DOHH2 (cell line): Measurements from ENCODE around the gene SHMT2.

Experiments used
- H3F3A ChIP-seq: fragments of 200-600 bp; sonication (generic), shearing (Covaris generic); 2 replicates; pipeline ENCODE4 v1.6.0; 2016; ENCODE audit warnings: antibody characterized with exemption, mild to moderate bottlenecking; ENCODE audit not compliant: control insufficient read depth, insufficient read depth
- H3K27ac ChIP-seq: fragments of 200-600 bp; sonication (generic); 2 replicates; pipeline ENCODE4 v1.5.1; 2014; ENCODE audit warnings: low read depth, mild to moderate bottlenecking, low read length, moderate library complexity
- H3K27me3 ChIP-seq: fragments of 200-600 bp; sonication (generic); 2 replicates; pipeline ENCODE4 v1.6.1; 2014; ENCODE audit warnings: mild to moderate bottlenecking, low read length, mixed read lengths; ENCODE audit not compliant: control insufficient read depth
- H3K36me3 ChIP-seq: fragments of 200-600 bp; sonication (generic); 2 replicates; pipeline ENCODE4 v1.6.1; 2014; ENCODE audit warnings: mild to moderate bottlenecking, low read length, moderate library complexity, mixed read lengths; ENCODE audit not compliant: control insufficient read depth
- H3K4me1 ChIP-seq: fragments of 200-600 bp; sonication (generic); 2 replicates; pipeline ENCODE4 v1.6.1; 2014; ENCODE audit warnings: mild to moderate bottlenecking, low read length, mixed read lengths; ENCODE audit not compliant: control insufficient read depth
- H3K4me2 ChIP-seq: fragments of 200-600 bp; sonication (generic); 2 replicates; pipeline ENCODE4 v1.6.0; 2014; ENCODE audit warnings: mild to moderate bottlenecking, low read length, moderate library complexity
- H3K4me3 ChIP-seq: fragments of 200-600 bp; sonication (generic); 2 replicates; pipeline ENCODE4 v1.5.1; 2014; ENCODE audit warnings: mild to moderate bottlenecking, low read length, mixed read lengths
- H3K79me2 ChIP-seq: fragments of 200-600 bp; sonication (generic); 2 replicates; pipeline ENCODE4 v1.6.1; 2014; ENCODE audit warnings: mild to moderate bottlenecking, low read length, mixed read lengths; ENCODE audit not compliant: control insufficient read depth
- H3K9me2 ChIP-seq: fragments of 200-600 bp; sonication (generic); replicated peaks from 2 replicates; pipeline ENCODE4 v1.6.1; 2014; ENCODE audit warnings: mild to moderate bottlenecking, low read length, mixed read lengths; ENCODE audit not compliant: control insufficient read depth
- H3K9me3 ChIP-seq: fragments of 200-600 bp; sonication (generic); 2 replicates; pipeline ENCODE4 v1.6.1; 2014; ENCODE audit warnings: antibody characterized with exemption, low read length, mixed read lengths; ENCODE audit not compliant: control insufficient read depth, insufficient read depth
- H4K20me1 ChIP-seq: fragments of 200-600 bp; sonication (generic); 2 replicates; pipeline ENCODE4 v1.6.0; 2014; ENCODE audit warnings: low read depth, mild to moderate bottlenecking, antibody characterized with exemption, low read length, moderate library complexity; ENCODE audit not compliant: control insufficient read depth, insufficient read depth
- EZH2phosphoT487 ChIP-seq: fragments of 200-600 bp; sonication (generic); IDR thresholded peaks from 2 replicates; pipeline ENCODE4 v1.6.1; 2017; ENCODE audit warnings: borderline replicate concordance, mild to moderate bottlenecking, antibody characterized with exemption, low read length, moderate library complexity, mixed read lengths
- TF ChIP-seq, protein P1 (sequence below): fragments of 200-600 bp; sonication (generic); IDR thresholded peaks from one replicate; pipeline ENCODE4 v1.5.1; 2014; ENCODE audit warnings: antibody characterized with exemption, mild to moderate bottlenecking, low read depth, low read length; ENCODE audit not compliant: poor library complexity, severe bottlenecking

Gene SHMT2

DNA sequence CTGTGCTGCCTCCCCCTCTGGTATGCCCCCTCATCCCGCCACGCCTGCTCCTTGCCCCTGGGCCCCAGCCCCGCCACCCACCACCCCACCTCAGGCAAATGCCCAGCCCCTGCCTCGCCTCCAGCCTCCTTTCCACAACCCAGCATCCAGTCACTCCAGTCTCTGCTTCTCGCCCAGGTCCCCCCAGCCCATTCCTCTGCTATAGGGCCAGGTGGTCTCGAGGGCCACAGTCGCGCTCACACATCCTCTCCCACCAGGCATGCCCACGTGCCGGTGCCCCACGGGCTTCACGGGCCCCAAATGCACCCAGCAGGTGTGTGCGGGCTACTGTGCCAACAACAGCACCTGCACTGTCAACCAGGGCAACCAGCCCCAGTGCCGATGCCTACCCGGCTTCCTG is 19.1 kb upstream of the SHMT2 start:
- no peaks in the 10 kb centered on the region for H3K36me3 ChIP-seq
- H3K9me3 ChIP-seq = no peaks in the 10 kb centered on the region
- no peak overlapping the region for H3K27ac ChIP-seq
- TF ChIP-seq, protein P1, sequence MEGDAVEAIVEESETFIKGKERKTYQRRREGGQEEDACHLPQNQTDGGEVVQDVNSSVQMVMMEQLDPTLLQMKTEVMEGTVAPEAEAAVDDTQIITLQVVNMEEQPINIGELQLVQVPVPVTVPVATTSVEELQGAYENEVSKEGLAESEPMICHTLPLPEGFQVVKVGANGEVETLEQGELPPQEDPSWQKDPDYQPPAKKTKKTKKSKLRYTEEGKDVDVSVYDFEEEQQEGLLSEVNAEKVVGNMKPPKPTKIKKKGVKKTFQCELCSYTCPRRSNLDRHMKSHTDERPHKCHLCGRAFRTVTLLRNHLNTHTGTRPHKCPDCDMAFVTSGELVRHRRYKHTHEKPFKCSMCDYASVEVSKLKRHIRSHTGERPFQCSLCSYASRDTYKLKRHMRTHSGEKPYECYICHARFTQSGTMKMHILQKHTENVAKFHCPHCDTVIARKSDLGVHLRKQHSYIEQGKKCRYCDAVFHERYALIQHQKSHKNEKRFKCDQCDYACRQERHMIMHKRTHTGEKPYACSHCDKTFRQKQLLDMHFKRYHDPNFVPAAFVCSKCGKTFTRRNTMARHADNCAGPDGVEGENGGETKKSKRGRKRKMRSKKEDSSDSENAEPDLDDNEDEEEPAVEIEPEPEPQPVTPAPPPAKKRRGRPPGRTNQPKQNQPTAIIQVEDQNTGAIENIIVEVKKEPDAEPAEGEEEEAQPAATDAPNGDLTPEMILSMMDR = no peak
- TF ChIP-seq EZH2phosphoT487 = no peak
- H3F3A ChIP-seq = peaks cover 4% of the 10 kb centered on the region
- H3K4me1 ChIP-seq = peaks cover 32% of the 10 kb centered on the region
- no peak overlapping the region for H3K4me3 ChIP-seq
- no peaks in the 10 kb centered on the region for H3K79me2 ChIP-seq
- H3K9me2 ChIP-seq = no peaks in the 10 kb centered on the region
- no peaks in the 10 kb centered on the region for H3K27me3 ChIP-seq
- no peaks in the 10 kb centered on the region; the same call in 1 of the 2 replicates for H4K20me1 ChIP-seq
- H3K4me2 ChIP-seq = no peak overlapping the region

GRCh38 chr12:57210926-57211692 is 18.4 kb upstream of the SHMT2 start:
- H3K36me3 ChIP-seq = no peaks in the 10 kb centered on the region
- H3K4me2 ChIP-seq = no peak overlapping the region
- H3K9me3 ChIP-seq = no peaks in the 10 kb centered on the region
- H3K4me3 ChIP-seq = no peak overlapping the region
- H4K20me1 ChIP-seq = no peaks in the 10 kb centered on the region; the same call in 1 of the 2 replicates
- no peaks in the 10 kb centered on the region for H3K27me3 ChIP-seq
- H3K79me2 ChIP-seq = no peaks in the 10 kb centered on the region
- H3K4me1 ChIP-seq = peaks cover 38% of the 10 kb centered on the region
- H3K9me2 ChIP-seq = no peaks in the 10 kb centered on the region
- TF ChIP-seq, protein P1 = no peak
- TF ChIP-seq EZH2phosphoT487 = no peak
- peaks cover 10% of the 10 kb centered on the region for H3F3A ChIP-seq
- H3K27ac ChIP-seq = no peak overlapping the region

DNA sequence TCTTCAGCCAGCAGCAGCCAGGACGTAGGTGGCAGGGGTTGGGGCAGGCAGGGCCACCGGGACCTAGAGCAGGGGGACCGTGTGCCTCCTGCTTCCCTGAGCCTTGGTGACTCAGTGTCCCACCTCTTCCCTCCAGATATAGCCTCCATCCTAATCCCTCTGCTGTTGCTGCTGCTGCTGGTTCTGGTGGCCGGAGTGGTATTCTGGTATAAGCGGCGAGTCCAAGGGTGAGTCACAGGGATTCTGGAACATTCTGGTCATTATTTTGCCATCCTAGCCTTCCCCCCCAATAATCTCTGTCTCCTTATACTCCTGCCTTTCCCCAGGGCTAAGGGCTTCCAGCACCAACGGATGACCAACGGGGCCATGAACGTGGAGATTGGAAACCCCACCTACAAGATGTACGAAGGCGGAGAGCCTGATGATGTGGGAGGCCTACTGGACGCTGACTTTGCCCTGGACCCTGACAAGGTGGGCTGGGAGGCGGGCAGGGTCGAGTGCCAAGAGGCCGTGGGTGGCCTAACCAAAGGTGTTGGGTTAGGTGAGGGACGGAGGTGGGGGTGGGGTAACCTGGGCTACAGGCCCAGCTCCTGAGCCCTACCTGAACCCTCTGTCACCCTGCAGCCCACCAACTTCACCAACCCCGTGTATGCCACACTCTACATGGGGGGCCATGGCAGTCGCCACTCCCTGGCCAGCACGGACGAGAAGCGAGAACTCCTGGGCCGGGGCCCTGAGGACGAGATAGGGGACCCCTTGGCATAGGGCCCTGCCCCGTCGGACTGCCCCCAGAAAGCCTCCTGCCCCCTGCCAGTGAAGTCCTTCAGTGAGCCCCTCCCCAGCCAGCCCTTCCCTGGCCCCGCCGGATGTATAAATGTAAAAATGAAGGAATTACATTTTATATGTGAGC is 17.5 kb upstream of the SHMT2 start:
- Histone ChIP-seq H3K4me2 (no peak overlapping the region), H3F3A (peaks cover 12% of the 10 kb centered on the region), H3K36me3 (no peaks in the 10 kb centered on the region), H4K20me1 (no peaks in the 10 kb centered on the region; the same call in 1 of the 2 replicates), H3K27me3 (no peaks in the 10 kb centered on the region), H3K4me1 (peaks cover 42% of the 10 kb centered on the region), H3K9me3 (no peaks in the 10 kb centered on the region), H3K79me2 (peaks cover 3% of the 10 kb centered on the region), H3K4me3 (no peak overlapping the region), H3K9me2 (no peaks in the 10 kb centered on the region), H3K27ac (no peak overlapping the region)
- TF ChIP-seq, protein P1 = no peak
- no peak for TF ChIP-seq EZH2phosphoT487
